OCI-LY3 (cell line): ENCODE measurements around the gene PIK3C2G.

Experiments
- H2AFZ ChIP-seq: fragments of 200-600, 300-600 bp; shearing (Covaris generic); 2 replicates; pipeline ENCODE4 v1.6.0; 2014; ENCODE audit warnings: antibody characterized with exemption, low read depth, low read length
- H3K27ac ChIP-seq: fragments of 200-600, 300-600 bp; sonication (generic); 2 replicates; pipeline ENCODE4 v1.5.1; 2014; ENCODE audit warnings: mild to moderate bottlenecking, low read length, moderate library complexity, mixed read lengths
- H3K27me3 ChIP-seq: fragments of 200-600, 300-600 bp; sonication (generic); 2 replicates; pipeline ENCODE4 v1.6.1; 2014; ENCODE audit warnings: low read depth, low read length, mixed read lengths
- H3K36me3 ChIP-seq: fragments of 200-600, 300-600 bp; sonication (generic); replicated peaks from 2 replicates; pipeline ENCODE3; 2014; ENCODE audit warnings: low read depth, low read length, mixed read lengths
- H3K4me1 ChIP-seq: fragments of 300-600, 200-600 bp; sonication (generic); 2 replicates; pipeline ENCODE4 v1.6.1; 2014; ENCODE audit warnings: low read length, mixed read lengths
- H3K4me2 ChIP-seq: fragments of 200-600, 300-600 bp; sonication (generic); 2 replicates; pipeline ENCODE4 v1.6.1; 2014; ENCODE audit warnings: low read length, mixed read lengths
- H3K4me3 ChIP-seq: fragments of 300-600, 200-600 bp; sonication (generic); 2 replicates; pipeline ENCODE4 v1.5.1; 2014; ENCODE audit warnings: antibody characterized with exemption, mild to moderate bottlenecking, low read length, moderate library complexity
- H3K79me2 ChIP-seq: fragments of 300-600, 200-600 bp; shearing (Covaris generic); 2 replicates; pipeline ENCODE4 v1.6.1; 2014; ENCODE audit warnings: mild to moderate bottlenecking, low read length, mixed read lengths
- H3K9ac ChIP-seq: fragments of 300-600, 200-600 bp; shearing (Covaris generic); 2 replicates; pipeline ENCODE4 v1.6.0; 2014; ENCODE audit warnings: mild to moderate bottlenecking, low read length, moderate library complexity
- H3K9me3 ChIP-seq: fragments of 200-600, 300-600 bp; shearing (Covaris generic); 2 replicates; pipeline ENCODE4 v1.6.1; 2014; ENCODE audit warnings: low read length, mixed read lengths; ENCODE audit not compliant: insufficient read depth
- H4K20me1 ChIP-seq: fragments of 200-600, 300-600 bp; sonication (generic); 2 replicates; pipeline ENCODE4 v1.6.1; 2016; ENCODE audit warnings: low read length, mixed read lengths; ENCODE audit not compliant: insufficient read depth
- EZH2phosphoT487 ChIP-seq: fragments of 200-600 bp; shearing (Covaris generic); IDR thresholded peaks from 2 replicates; pipeline ENCODE4 v1.6.1; 2018; ENCODE audit warnings: antibody characterized with exemption, mixed run types, low read depth
- TF ChIP-seq, protein P1 (sequence below): fragments of 200-600, 300-600 bp; sonication (generic); IDR thresholded peaks from 2 replicates; pipeline ENCODE4 v1.5.1; 2014; ENCODE audit warnings: antibody characterized with exemption, low read length, low read depth

PIK3C2G gene

DNA sequence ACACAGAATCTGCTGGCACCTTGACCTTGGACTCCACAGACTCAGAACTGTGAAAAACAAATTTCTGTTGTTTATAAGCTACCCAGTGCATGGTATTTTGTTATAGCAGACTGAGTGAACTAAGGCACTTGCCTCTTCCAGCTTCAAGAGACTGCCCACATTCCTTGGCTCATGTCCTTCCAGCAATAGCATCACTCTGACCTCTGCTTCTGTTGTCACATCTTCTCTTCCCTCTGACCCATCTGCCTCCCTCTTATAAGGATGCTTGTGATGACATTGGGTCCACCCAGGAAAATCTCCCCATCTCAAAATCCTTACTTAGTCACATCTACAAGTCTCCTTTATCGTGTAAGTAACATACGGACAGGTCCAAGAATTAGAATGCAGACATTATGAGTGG is 200.4 kb downstream of the PIK3C2G start:
- H2AFZ ChIP-seq: no peak overlapping the region
- no peak overlapping the region for H3K4me3 ChIP-seq
- no peak overlapping the region for H3K9ac ChIP-seq
- no peaks in the 10 kb centered on the region for H3K36me3 ChIP-seq
- H3K4me2 ChIP-seq: no peak overlapping the region
- no peak overlapping the region for H3K27ac ChIP-seq
- no peaks in the 10 kb centered on the region for H4K20me1 ChIP-seq
- H3K79me2 ChIP-seq: no peaks in the 10 kb centered on the region
- H3K4me1 ChIP-seq: no peaks in the 10 kb centered on the region
- H3K27me3 ChIP-seq: no peaks in the 10 kb centered on the region
- H3K9me3 ChIP-seq: no peaks in the 10 kb centered on the region
- TF ChIP-seq, protein P1, sequence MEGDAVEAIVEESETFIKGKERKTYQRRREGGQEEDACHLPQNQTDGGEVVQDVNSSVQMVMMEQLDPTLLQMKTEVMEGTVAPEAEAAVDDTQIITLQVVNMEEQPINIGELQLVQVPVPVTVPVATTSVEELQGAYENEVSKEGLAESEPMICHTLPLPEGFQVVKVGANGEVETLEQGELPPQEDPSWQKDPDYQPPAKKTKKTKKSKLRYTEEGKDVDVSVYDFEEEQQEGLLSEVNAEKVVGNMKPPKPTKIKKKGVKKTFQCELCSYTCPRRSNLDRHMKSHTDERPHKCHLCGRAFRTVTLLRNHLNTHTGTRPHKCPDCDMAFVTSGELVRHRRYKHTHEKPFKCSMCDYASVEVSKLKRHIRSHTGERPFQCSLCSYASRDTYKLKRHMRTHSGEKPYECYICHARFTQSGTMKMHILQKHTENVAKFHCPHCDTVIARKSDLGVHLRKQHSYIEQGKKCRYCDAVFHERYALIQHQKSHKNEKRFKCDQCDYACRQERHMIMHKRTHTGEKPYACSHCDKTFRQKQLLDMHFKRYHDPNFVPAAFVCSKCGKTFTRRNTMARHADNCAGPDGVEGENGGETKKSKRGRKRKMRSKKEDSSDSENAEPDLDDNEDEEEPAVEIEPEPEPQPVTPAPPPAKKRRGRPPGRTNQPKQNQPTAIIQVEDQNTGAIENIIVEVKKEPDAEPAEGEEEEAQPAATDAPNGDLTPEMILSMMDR: no peak
- TF ChIP-seq EZH2phosphoT487: no peak

DNA sequence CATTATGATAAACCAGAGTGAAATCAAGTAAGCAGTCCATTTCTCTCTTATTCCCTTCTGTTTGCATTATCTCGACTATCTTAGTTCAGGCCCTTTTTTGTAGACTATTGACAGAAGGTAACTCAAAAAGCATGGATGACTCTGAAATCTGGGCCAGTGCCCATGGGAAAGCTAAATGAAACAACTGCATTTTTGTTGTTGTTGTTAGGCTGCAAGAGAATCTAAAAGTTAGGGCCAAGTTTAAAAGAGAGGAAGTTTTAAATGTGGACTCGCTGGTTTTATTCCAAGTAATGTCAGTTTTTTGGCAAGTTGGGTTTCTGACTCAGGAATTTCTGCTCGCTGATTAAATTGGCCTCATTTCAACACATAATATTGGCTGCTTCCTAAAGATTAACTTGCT is 201.1 kb downstream of the PIK3C2G start:
- H3K9ac ChIP-seq: no peak overlapping the region
- TF ChIP-seq, protein P1: no peak
- TF ChIP-seq EZH2phosphoT487: no peak
- no peaks in the 10 kb centered on the region for H3K9me3 ChIP-seq
- H3K4me3 ChIP-seq: no peak overlapping the region
- no peaks in the 10 kb centered on the region for H3K79me2 ChIP-seq
- no peaks in the 10 kb centered on the region for H3K36me3 ChIP-seq
- no peaks in the 10 kb centered on the region for H3K4me1 ChIP-seq
- no peaks in the 10 kb centered on the region for H3K27me3 ChIP-seq
- no peak overlapping the region for H3K27ac ChIP-seq
- H2AFZ ChIP-seq: no peak overlapping the region
- H4K20me1 ChIP-seq: no peaks in the 10 kb centered on the region
- H3K4me2 ChIP-seq: no peak overlapping the region

DNA sequence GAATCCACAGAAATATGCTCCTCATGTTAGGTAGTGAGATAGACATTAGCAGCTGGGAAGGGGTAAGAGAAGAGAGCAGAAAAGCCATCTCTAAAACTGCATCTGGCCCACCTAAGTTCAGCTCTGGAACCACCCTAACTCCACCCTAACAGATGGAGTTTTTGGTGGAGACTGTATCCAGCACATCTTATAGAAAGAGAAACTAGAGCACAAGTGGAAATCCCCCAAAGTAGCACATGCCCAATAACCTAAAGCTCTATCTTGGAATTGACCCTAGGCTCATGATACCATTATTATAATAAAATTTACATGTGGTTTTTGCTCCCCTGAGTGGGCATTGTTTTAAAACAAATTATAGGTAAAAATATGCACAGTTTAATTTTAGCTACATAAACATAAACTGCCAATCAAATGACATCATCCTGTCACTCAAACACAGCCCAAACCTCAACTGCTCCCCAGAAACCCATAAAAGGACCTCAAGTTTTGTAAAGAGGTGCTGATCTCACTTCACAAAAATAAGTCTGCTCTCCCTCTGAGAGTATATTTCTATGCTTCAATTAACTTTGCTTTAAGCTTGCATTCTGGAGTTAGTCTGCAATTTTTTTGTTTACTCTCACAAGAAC is 206.4 kb downstream of the PIK3C2G start:
- Histone ChIP-seq H3K27me3 (no peaks in the 10 kb centered on the region), H4K20me1 (no peaks in the 10 kb centered on the region), H3K4me1 (peaks cover 7% of the 10 kb centered on the region), H3K4me2 (0 out of 2 replicates have a peak overlapping the region, but pooled peaks have one; percentile 6), H3K27ac (no peak overlapping the region), H3K4me3 (no peak overlapping the region), H2AFZ (no peak overlapping the region), H3K9me3 (no peaks in the 10 kb centered on the region), H3K9ac (no peak overlapping the region), H3K36me3 (no peaks in the 10 kb centered on the region), H3K79me2 (no peaks in the 10 kb centered on the region)
- no peak for TF ChIP-seq EZH2phosphoT487
- TF ChIP-seq, protein P1: no peak

DNA sequence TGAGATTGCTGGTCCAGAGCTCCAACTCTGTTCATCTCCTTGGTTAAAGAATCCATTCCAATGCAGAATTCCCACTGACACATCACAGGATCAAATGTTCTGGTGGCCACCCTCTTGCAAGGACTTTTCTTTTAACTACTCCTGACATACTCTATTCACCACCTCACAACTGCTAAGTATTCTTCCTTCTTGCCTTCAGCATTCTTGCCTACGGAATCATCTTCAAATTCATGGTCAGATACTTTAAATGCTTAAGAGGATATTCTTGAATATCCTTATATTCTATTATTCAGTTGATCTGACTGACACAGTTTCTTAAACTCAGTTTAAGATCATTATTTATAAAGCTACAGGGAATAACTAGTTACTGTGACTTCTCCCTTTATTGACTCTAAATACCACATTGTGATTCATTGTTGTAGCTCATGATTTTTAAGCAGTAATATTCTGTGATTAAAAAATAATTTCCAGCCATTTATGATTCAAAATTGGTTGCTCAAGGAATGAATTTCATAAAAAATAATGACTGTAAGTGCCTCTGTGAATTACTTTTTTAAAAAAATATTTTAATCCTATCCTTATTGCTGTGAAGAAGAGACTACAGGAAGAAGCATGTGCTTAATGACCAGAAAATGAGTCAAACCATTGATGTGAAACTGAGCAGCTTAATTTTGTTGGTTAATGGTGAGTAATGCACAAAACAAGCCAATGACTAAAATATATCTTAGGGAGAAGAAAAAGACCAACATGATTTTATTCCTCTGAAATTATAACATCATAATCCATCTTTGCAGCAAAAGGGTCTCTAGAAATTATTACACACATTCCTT is 207.1 kb downstream of the PIK3C2G start:
- Histone ChIP-seq H3K9me3 (no peaks in the 10 kb centered on the region), H3K36me3 (no peaks in the 10 kb centered on the region), H3K4me2 (no peak overlapping the region), H3K27me3 (no peaks in the 10 kb centered on the region), H3K4me1 (peaks cover 7% of the 10 kb centered on the region), H3K27ac (no peak overlapping the region), H2AFZ (no peak overlapping the region), H4K20me1 (no peaks in the 10 kb centered on the region), H3K9ac (no peak overlapping the region), H3K79me2 (no peaks in the 10 kb centered on the region), H3K4me3 (no peak overlapping the region)
- TF ChIP-seq EZH2phosphoT487: no peak
- TF ChIP-seq, protein P1: no peak
